ENCODE data around the gene RGS19.

Gene RGS19

GRCh38 chr20:64045346-64046011, 33.8 kb downstream of the RGS19 start:
- TF ChIP-seq RAD21 (IDR thresholded peaks at IDR 0.05; ENCODE audit: low read depth) (no peak), EP300 (IDR thresholded peaks at IDR 0.05; ENCODE audit: borderline replicate concordance) (no peak), CREB1 (IDR thresholded peaks at IDR 0.05; ENCODE audit: low read depth) (no peak), TAF1 (IDR thresholded peaks at IDR 0.05; ENCODE audit: low read depth) (no peak), FOXM1 (IDR thresholded peaks at IDR 0.05; ENCODE audit: borderline replicate concordance, low read depth) (no peak), MAX (IDR thresholded peaks at IDR 0.05) (no peak), REST (IDR thresholded peaks at IDR 0.05; ENCODE audit: low read depth) (no peak), YY1 (IDR thresholded peaks at IDR 0.05; ENCODE audit: low read depth) (no peak), CEBPB (IDR thresholded peaks at IDR 0.05) (no peak), EGR1 (IDR thresholded peaks at IDR 0.05) (no peak), NFIC (IDR thresholded peaks at IDR 0.05) (no peak), ZBTB7A (IDR thresholded peaks at IDR 0.05; ENCODE audit: low read depth) (no peak), TCF12 (IDR thresholded peaks at IDR 0.05; ENCODE audit: low read depth) (no peak)

GRCh38 chr20:64044484-64045247, 34.7 kb downstream of the RGS19 start:
- TF ChIP-seq TEAD4 (IDR thresholded peaks at IDR 0.05) (no peak), CEBPB (IDR thresholded peaks at IDR 0.05) (no peak), EGR1 (IDR thresholded peaks at IDR 0.05) (no peak), RAD21 (IDR thresholded peaks at IDR 0.05; ENCODE audit: low read depth) (no peak), NFIC (IDR thresholded peaks at IDR 0.05) (no peak), EP300 (IDR thresholded peaks at IDR 0.05; ENCODE audit: borderline replicate concordance) (no peak), TCF12 (IDR thresholded peaks at IDR 0.05; ENCODE audit: low read depth) (no peak), ZBTB7A (IDR thresholded peaks at IDR 0.05; ENCODE audit: low read depth) (no peak), CREB1 (IDR thresholded peaks at IDR 0.05; ENCODE audit: low read depth) (no peak), REST (IDR thresholded peaks at IDR 0.05; ENCODE audit: low read depth) (no peak), YY1 (IDR thresholded peaks at IDR 0.05; ENCODE audit: low read depth) (no peak), TAF1 (IDR thresholded peaks at IDR 0.05; ENCODE audit: low read depth) (no peak), FOXM1 (IDR thresholded peaks at IDR 0.05; ENCODE audit: borderline replicate concordance, low read depth) (no peak), USF1 (IDR thresholded peaks at IDR 0.05) (no peak)

- TF ChIP-seq ZBTB7A (IDR thresholded peaks at IDR 0.05; ENCODE audit: low read depth) (0 out of 2 replicates have a peak, but pooled peaks have one; percentile 6), REST (IDR thresholded peaks at IDR 0.05; ENCODE audit: low read depth) (no peak)
Measured at GRCh38 chr20:64043768-64044167, 35.5 kb downstream of the RGS19 start.

GRCh38 chr20:64042054-64042781, 37.1 kb downstream of the RGS19 start:
- no peak for TF ChIP-seq YY1 (IDR thresholded peaks at IDR 0.05; ENCODE audit: low read depth)
- no peak for TF ChIP-seq RAD21 (IDR thresholded peaks at IDR 0.05; ENCODE audit: low read depth)
- no peak for TF ChIP-seq TEAD4 (IDR thresholded peaks at IDR 0.05)
- TF ChIP-seq EP300 (IDR thresholded peaks at IDR 0.05; ENCODE audit: borderline replicate concordance): no peak
- no peak for TF ChIP-seq FOXM1 (IDR thresholded peaks at IDR 0.05; ENCODE audit: borderline replicate concordance, low read depth)
- no peak for TF ChIP-seq TCF12 (IDR thresholded peaks at IDR 0.05; ENCODE audit: low read depth)
- TF ChIP-seq USF1 (IDR thresholded peaks at IDR 0.05): no peak
- no peak for TF ChIP-seq TAF1 (IDR thresholded peaks at IDR 0.05; ENCODE audit: low read depth)
- TF ChIP-seq MAX (IDR thresholded peaks at IDR 0.05): no peak
